ENCODE measurements around the gene MFAP2. TPM values are rescaled to one million over a fixed set of nuclear protein-coding genes. Genes with fewer than 3 reads are reported as not detected.

The MFAP2 gene
- total RNA-seq, 1 experiment from 2014 or later = 152 TPM

- H3K27ac Mint-ChIP-seq = no peak overlapping the region
Measured at GRCh38 chr1:16961297-16962133, 18.9 kb downstream of the MFAP2 start.

More at GRCh38 chr1:16961297-16962133, 18.9 kb downstream of the MFAP2 start:
- Histone ChIP-seq H4K20me1 (ENCODE audit: control insufficient read depth, insufficient read depth, insufficient read length) (no peaks in the 10 kb centered on the region), H2AK5ac (ENCODE audit: insufficient read length, low read length) (no peak overlapping the region), H2BK20ac (ENCODE audit: low read depth, low read length, poor library complexity, severe bottlenecking) (no peak overlapping the region), H3K9ac (ENCODE audit: extremely low read depth, insufficient read length, low read length) (no peak overlapping the region), H4K91ac (ENCODE audit: insufficient read length, low read depth, low read length) (no peak overlapping the region), H4K5ac (ENCODE audit: insufficient read length, low read depth, low read length) (no peak overlapping the region), H3K27ac (ENCODE audit: insufficient read length, low read depth, low read length) (no peak overlapping the region), H3K23ac (ENCODE audit: insufficient read length, low read depth, low read length) (no peak overlapping the region), H2BK120ac (ENCODE audit: low read depth, low read length, poor library complexity, severe bottlenecking) (no peak overlapping the region), H3K9me3 (ENCODE audit: control insufficient read depth, low read depth, low read length) (no peaks in the 10 kb centered on the region), H3K79me1 (ENCODE audit: insufficient read depth, low read depth, low read length, poor library complexity, severe bottlenecking) (no peaks in the 10 kb centered on the region), H3K56ac (ENCODE audit: insufficient read length, low read depth, low read length) (no peak overlapping the region), H3T11ph (ENCODE audit: low read length) (no peak overlapping the region), H3K79me2 (ENCODE audit: insufficient read depth, low read length) (no peaks in the 10 kb centered on the region), H3K23me2 (ENCODE audit: insufficient read length, low read depth, low read length, poor library complexity, severe bottlenecking) (no peaks in the 10 kb centered on the region), H3K27me3 (ENCODE audit: insufficient read depth, low read length) (no peaks in the 10 kb centered on the region), H3K4ac (ENCODE audit: low read depth, low read length) (no peak overlapping the region), H2AFZ (ENCODE audit: low read length) (no peak overlapping the region), H3K4me1 (ENCODE audit: insufficient read depth, low read length) (no peaks in the 10 kb centered on the region), H3K4me2 (ENCODE audit: insufficient read depth, insufficient read length, low read length) (no peak overlapping the region), H4K8ac (replicated peaks; ENCODE audit: insufficient read length, low read depth, low read length) (no peak overlapping the region), H2BK15ac (ENCODE audit: low read depth, low read length) (no peak overlapping the region), H2BK5ac (ENCODE audit: insufficient read length, low read length) (no peak overlapping the region), H3K14ac (ENCODE audit: insufficient read depth, low read length) (no peak overlapping the region), H2BK12ac (ENCODE audit: insufficient read length, low read depth, low read length) (no peak overlapping the region), H3K18ac (ENCODE audit: insufficient read length, low read depth, low read length) (no peak overlapping the region)
- Mint-ChIP-seq H3K4me1 (peaks cover 3 to 8% of the 10 kb centered on the region in 2 experiments), H3K27me3 (ENCODE audit: low read depth) (no peaks in the 10 kb centered on the region), H3K9me3 (no peaks in the 10 kb centered on the region), H3K4me3 (peak overlapping the region; percentile 45 to 68), H3K36me3 (ENCODE audit: insufficient read depth in 1 of 3, low read depth in 3 of 3) (peaks cover 13 to 31% (median 28%) of the 10 kb centered on the region in 3 experiments)
- TF ChIP-seq CTCF (conservative IDR thresholded peaks at IDR 0.05) = no peak
- WGBS (ENCODE audit: extremely low coverage, insufficient read length, low lambda C conversion rate) = no CpG with 5 or more reads among the region's 14 CpGs
- no peak for DNase-seq

Measured in H9 (cell line).